ENCODE data around the gene CFAP46.
"Not testable (repeated sequence)": the region's sequence is repeated elsewhere in the genome, so short reads cannot be mapped to it uniquely, and the experiment has no call there.

CFAP46 gene

DNA sequence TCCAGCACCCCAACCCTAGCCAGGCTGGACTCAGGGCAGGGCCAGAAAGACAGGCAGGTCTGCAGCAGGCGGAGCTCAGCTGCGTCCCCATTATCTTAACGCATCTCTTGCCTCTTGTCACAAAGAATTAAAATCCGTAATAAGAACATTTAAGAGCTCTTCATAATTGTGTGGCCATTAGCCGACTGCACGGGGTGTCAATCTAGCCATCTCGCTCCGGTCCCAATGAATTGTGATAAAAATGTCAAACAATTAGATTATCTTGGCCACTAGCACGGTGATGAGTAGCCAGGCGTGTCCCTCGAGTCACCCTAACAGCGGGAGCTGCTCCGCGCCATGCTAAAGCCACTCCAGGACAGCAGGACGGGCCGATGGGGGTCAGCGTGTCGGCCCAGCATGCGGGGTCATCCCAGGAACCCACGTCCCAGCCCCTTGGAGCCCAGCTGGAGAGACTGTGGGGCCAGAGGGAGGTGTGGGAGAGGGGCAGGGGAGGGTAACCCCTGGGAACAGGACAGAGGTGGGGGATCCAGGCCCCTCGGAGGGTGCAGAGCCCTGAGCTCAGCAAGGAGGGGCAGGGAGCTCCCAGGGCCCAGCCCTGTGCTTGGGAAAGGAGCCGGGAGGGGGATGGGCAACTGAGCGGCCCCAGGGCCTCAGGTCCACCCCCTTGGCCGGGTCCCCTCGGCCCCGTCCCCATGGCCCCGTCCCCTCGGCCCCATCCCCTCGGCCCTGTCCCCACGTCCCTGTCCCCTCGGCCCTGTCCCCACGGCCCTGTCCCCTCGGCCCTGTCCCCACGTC is 138.8 kb downstream of the CFAP46 start:
- no peak for DNase-seq

- DNase-seq: no peak
These were observed 139.6 kb downstream of the CFAP46 start for GRCh38 chr10:132802694-132803320.

DNA sequence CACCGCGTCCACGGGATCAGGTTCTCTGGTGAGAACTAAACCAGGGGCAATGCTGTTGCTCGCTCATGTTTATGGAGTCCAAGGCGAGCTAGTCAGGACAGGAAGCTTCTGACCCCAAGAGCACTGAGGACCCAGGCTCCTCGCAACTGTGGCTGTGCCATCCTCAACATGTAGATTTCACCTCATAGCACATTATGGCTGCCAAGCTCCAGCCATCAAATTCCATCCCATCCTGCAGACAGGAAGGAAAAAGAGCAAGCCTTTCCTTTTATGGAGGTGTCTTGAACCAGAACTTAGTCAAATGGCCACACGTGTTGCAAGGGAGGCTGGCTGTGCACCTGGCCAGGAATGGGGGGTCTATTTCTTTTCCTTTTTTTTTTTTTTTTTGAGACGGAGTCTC is 140.3 kb downstream of the CFAP46 start:
- DNase-seq: no peak

DNA sequence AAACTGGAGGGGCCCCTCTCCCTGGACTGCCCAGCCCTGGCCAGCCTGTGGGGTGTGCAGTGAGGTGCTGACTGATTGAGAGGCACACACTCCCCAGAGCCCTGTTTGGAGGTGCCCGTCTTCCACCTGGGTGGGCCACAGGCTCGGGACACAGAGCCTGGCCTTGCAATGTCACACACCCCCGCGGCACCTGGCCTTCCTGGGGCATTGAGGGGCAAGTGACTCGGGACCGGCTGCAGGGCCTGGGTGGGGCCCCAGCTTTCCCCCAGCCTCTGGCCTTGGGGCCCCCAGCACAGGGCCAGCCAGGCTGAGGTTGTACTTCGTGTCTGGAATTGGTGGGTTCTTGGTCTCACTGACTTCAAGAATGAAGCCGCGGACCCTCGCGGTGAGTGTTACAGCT is 142.5 kb downstream of the CFAP46 start:
- DNase-seq: no peak

- DNase-seq: no peak
These were observed 143.5 kb downstream of the CFAP46 start for GRCh38 chr10:132798876-132799275.

DNA sequence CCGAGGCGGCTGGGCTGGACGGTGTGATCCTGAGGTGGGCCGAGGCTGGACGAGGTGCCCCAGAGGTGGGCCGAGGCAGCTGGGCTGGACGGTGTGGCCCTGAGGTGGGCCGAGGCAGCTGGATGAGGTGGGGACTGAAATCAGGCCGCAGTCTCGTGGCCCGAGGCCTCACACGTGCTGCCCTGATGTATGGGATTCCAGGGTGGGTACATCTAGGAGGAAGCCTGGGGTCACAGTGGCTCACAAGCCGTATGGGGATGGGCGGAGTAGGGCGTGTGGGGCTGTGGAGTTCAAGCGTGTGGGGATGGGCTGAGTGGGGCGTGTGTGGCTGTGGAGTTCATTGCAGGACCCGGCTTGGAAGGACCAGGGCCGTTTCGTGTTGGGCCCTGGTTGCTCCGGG is 144.0 kb downstream of the CFAP46 start:
- no peak for DNase-seq

DNA sequence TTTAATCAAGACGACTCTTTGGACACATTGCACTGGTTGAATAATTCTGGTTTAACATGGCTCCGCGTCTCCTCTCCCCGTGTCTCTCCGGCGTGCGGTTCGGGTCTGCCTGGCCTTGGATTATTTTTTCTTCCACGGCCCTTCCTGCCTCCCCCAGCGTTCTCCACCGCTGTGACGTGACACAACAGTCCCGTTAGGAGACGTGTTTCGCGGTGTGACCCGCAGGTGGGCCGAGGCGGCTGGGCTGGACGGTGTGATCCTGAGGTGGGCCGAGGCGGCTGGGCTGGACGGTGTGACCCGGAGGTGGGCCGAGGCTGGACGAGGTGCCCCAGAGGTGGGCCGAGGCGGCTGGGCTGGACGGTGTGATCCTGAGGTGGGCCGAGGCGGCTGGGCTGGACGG is 144.4 kb downstream of the CFAP46 start:
- not testable (repeated sequence) for DNase-seq

- no peak for DNase-seq
These were observed 145.5 kb downstream of the CFAP46 start for GRCh38 chr10:132796846-132797245.

GRCh38 chr10:132793871-132794849 is 148.2 kb downstream of the CFAP46 start:
- no peak for DNase-seq

DNA sequence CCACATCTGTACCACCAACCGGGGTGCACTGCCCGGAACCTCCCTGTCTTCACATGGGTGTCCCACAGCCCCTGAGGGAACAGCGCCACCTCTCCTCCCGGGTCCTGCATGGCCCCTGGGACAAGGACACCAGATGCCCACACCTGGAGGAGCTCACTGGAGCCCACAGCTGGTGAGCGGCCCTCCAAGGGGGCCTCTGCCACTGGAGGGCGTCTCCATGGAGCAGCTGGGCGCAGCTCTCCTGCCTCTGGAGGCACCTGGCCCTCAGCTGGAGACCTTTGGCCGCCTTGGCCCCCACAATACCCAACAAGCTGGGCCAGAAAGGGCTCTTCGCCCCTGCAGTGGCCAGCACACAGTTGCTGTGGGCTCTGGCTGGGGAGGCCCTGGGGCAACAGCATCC is 149.2 kb downstream of the CFAP46 start:
- no peak for DNase-seq

GRCh38 chr10:132792796-132793195 is 149.6 kb downstream of the CFAP46 start:
- DNase-seq: no peak

- not testable (repeated sequence) for DNase-seq
These were observed 150.3 kb downstream of the CFAP46 start for GRCh38 chr10:132792099-132792498.

GRCh38 chr10:132790934-132791829 is 151.2 kb downstream of the CFAP46 start:
- no peak for DNase-seq

GRCh38 chr10:132790470-132790869 is 151.9 kb downstream of the CFAP46 start:
- no peak for DNase-seq

GRCh38 chr10:132789659-132790148 is 152.7 kb downstream of the CFAP46 start:
- no peak for DNase-seq

GRCh38 chr10:132788831-132789219 is 153.5 kb downstream of the CFAP46 start:
- no peak for DNase-seq

GRCh38 chr10:132788180-132788830 is 154.1 kb downstream of the CFAP46 start:
- DNase-seq: no peak

DNA sequence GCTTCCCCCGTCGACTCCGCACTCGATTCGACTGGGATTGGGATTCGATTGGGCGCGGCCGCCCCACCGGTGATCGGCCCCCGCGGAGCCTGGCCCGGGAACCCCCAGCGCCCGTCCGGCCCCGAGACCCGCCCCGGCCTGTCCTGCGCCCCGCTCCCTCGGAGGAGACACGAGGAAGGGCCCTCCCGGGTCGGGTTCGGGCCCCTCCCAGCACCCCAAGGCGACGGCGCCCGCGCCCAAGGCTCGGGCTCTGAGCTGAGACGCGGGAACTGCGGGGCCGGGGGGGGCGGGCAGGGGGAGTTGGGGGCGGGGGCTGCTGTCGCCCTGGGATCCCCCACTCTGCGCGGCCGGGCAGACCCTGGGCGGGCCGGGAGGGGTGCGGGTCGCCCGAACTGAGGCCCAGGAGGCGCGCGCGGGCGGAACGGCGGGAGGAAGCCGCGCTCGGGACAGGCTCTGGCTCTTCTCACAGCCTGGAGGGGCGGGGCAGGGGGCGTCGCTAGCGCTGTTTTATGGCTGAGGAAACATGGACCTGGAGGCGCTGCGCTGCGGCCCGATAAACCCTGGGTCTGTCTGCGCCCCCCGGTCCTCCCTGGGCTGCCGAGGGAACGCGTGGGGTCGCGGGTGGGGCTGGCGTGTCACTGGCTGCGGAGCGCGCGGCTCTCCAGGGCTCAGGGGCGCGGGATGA is 154.7 kb downstream of the CFAP46 start:
- DNase-seq: no peak

GRCh38 chr10:132786884-132787494 is 155.4 kb downstream of the CFAP46 start:
- no peak for DNase-seq

DNA sequence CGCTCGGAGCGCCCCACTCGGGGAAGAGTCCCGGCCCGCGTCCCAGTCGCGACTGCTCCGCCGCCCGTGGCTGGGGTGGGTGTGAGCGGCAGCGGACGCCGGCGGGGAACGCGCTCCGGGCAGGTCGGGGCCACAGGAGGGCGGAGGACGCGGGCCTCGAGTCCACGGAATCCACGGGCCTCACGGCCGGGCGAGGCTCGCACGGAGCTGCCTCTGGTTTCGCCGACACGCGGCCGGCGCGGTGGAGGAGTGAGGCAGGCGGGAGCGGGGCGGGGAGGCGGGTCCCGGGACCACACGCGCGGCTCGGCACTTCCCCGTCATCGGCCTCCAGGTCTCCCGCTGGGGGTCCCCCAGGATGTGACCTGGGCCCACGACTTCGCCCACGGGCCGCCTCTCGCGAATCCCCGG is 155.9 kb downstream of the CFAP46 start:
- no peak for DNase-seq
